ENCODE data around the gene ADGRB3. TPM values are rescaled to one million over a fixed set of nuclear protein-coding genes. Genes with fewer than 3 reads are reported as not detected.

Gene ADGRB3
- polyA plus RNA-seq, 3 donors: 0.04 to 0.23 (median 0.05) TPM

- no peaks in the 10 kb centered on the region for H3K4me1 ChIP-seq (ENCODE audit: control insufficient read depth in 1 of 2, insufficient read depth in 2 of 2, low read length in 2 of 2)
- Mint-ChIP-seq H3K36me3 (no peaks in the 10 kb centered on the region), H3K4me1 (no peaks in the 10 kb centered on the region), H3K27me3 (ENCODE audit: low read depth in 3 of 3) (no peaks in the 10 kb centered on the region), H3K9me3 (peaks cover 0 to 2% (median 0%) of the 10 kb centered on the region in 7 donors), H3K4me3 (no peak overlapping the region), H3K27ac (no peak overlapping the region)
- no peaks in the 10 kb centered on the region for H4K20me1 ChIP-seq (ENCODE audit: insufficient read depth, low read length)
- no peak overlapping the region for H3K9ac ChIP-seq (ENCODE audit: insufficient read depth, low read length, poor library complexity, severe bottlenecking)
- no peak overlapping the region for H3K4me2 ChIP-seq (replicated peaks; ENCODE audit: extremely low read depth, low read length, poor library complexity, severe bottlenecking)
- intact Hi-C loops (cut with micrococcal nuclease): no loop called here
- H3K27ac ChIP-seq (ENCODE audit: low read depth in 1 of 2, low read length in 2 of 2): no peak overlapping the region
- H2AFZ ChIP-seq (ENCODE audit: insufficient read depth, low read depth, low read length, poor library complexity, severe bottlenecking): no peak overlapping the region
- no peaks in the 10 kb centered on the region for H3K27me3 ChIP-seq (ENCODE audit: control insufficient read depth in 2 of 2, insufficient read depth in 2 of 2, low read length in 2 of 2)
- TF ChIP-seq, protein P1, sequence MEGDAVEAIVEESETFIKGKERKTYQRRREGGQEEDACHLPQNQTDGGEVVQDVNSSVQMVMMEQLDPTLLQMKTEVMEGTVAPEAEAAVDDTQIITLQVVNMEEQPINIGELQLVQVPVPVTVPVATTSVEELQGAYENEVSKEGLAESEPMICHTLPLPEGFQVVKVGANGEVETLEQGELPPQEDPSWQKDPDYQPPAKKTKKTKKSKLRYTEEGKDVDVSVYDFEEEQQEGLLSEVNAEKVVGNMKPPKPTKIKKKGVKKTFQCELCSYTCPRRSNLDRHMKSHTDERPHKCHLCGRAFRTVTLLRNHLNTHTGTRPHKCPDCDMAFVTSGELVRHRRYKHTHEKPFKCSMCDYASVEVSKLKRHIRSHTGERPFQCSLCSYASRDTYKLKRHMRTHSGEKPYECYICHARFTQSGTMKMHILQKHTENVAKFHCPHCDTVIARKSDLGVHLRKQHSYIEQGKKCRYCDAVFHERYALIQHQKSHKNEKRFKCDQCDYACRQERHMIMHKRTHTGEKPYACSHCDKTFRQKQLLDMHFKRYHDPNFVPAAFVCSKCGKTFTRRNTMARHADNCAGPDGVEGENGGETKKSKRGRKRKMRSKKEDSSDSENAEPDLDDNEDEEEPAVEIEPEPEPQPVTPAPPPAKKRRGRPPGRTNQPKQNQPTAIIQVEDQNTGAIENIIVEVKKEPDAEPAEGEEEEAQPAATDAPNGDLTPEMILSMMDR (IDR thresholded peaks at IDR 0.05): no peak
- H3K4me3 ChIP-seq (replicated peaks in 1 of 3; ENCODE audit: low read depth in 2 of 3, low read length in 3 of 3): no peak overlapping the region
- no peaks in the 10 kb centered on the region for H3K79me2 ChIP-seq (ENCODE audit: insufficient read depth, low read length)
- WGBS (ENCODE audit: insufficient coverage): no CpG with 5 or more reads among the region's 1 CpG
- no peaks in the 10 kb centered on the region for H3K36me3 ChIP-seq (replicated peaks in 1 of 2; ENCODE audit: control insufficient read depth in 1 of 2, insufficient read depth in 2 of 2, low read length in 2 of 2)
- no peak for DNase-seq
- no peaks in the 10 kb centered on the region for H3K9me3 ChIP-seq (replicated peaks in 1 of 2; ENCODE audit: control insufficient read depth in 1 of 2, insufficient read depth in 1 of 2, low read length in 2 of 2)
These were observed 62.3 kb downstream of the ADGRB3 start for GRCh38 chr6:68697394-68697793.

DNA sequence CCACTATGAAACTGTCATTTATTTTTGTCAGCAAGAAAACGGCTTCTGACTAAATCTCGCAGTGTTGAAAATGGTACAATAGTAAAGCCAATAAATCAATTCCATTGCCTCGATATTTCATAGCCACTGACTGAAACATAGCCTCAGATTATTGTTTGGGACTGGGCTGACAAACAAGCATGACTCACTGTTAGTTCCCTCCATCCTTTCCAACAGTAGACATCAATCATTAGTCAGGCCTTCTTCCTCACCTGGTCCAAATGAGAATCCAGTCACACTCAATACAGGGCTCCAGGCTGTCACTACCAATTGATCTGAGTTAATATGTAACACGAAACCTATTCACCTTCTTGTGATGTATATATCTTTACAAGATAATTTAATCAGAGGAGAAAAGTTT, 66.1 kb downstream of the ADGRB3 start:
- H3K9ac ChIP-seq (ENCODE audit: insufficient read depth, low read length, poor library complexity, severe bottlenecking): no peak overlapping the region

More for the DNA sequence above, 66.1 kb downstream of the ADGRB3 start:
- no CpG with 5 or more reads among the region's 4 CpGs for WGBS (ENCODE audit: insufficient coverage)
- peaks cover 0 to 2% (median 0%) of the 10 kb centered on the region in 7 donors for H3K9me3 Mint-ChIP-seq
- Histone ChIP-seq H3K27me3 (ENCODE audit: control insufficient read depth in 2 of 2, insufficient read depth in 2 of 2, low read length in 2 of 2) (no peaks in the 10 kb centered on the region), H3K36me3 (replicated peaks in 1 of 2; ENCODE audit: control insufficient read depth in 1 of 2, insufficient read depth in 2 of 2, low read length in 2 of 2) (no peaks in the 10 kb centered on the region), H3K4me2 (replicated peaks; ENCODE audit: extremely low read depth, low read length, poor library complexity, severe bottlenecking) (no peak overlapping the region), H3K9me3 (replicated peaks in 1 of 2; ENCODE audit: control insufficient read depth in 1 of 2, insufficient read depth in 1 of 2, low read length in 2 of 2) (no peaks in the 10 kb centered on the region), H3K27ac (ENCODE audit: low read depth in 1 of 2, low read length in 2 of 2) (no peak overlapping the region), H2AFZ (ENCODE audit: insufficient read depth, low read depth, low read length, poor library complexity, severe bottlenecking) (no peak overlapping the region), H4K20me1 (ENCODE audit: insufficient read depth, low read length) (no peaks in the 10 kb centered on the region), H3K4me3 (replicated peaks in 1 of 3; ENCODE audit: low read depth in 2 of 3, low read length in 3 of 3) (no peak overlapping the region), H3K79me2 (ENCODE audit: insufficient read depth, low read length) (no peaks in the 10 kb centered on the region), H3K4me1 (ENCODE audit: control insufficient read depth in 1 of 2, insufficient read depth in 2 of 2, low read length in 2 of 2) (no peaks in the 10 kb centered on the region)
- TF ChIP-seq, protein P1 (IDR thresholded peaks at IDR 0.05): no peak
- H3K27me3 Mint-ChIP-seq (ENCODE audit: low read depth in 3 of 3): no peaks in the 10 kb centered on the region
- H3K4me1 Mint-ChIP-seq: no peaks in the 10 kb centered on the region
- no peak for DNase-seq
- intact Hi-C loops (cut with micrococcal nuclease): no loop called here
- H3K36me3 Mint-ChIP-seq: no peaks in the 10 kb centered on the region
- H3K27ac Mint-ChIP-seq: no peak overlapping the region
- no peak overlapping the region for H3K4me3 Mint-ChIP-seq
